Activated CD8-positive, alpha-beta T cell treated with anti-CD3 and anti-CD28 coated beads for 36 hours (primary cell): ENCODE measurements around the gene PCBP4. TPM values are rescaled to one million over a fixed set of nuclear protein-coding genes. Genes with fewer than 3 reads are reported as not detected.

ENCODE experiments used
- ATAC-seq: fragments of 200-7000 bp; cut with Tn5 transposase; one replicate; pipeline ENCODE4 v1.10.0; 2021; ENCODE audit warnings: mild to moderate bottlenecking, moderate library complexity
- CTCF ChIA-PET: fragments of 350-600 bp; sonication (Branson Sonifier 250); formaldehyde crosslinking; loops from one replicate; lab custom pipeline; 2021; ENCODE audit warnings: antibody characterized with exemption; lab: Charles Lee
- POLR2A ChIA-PET: fragments of 350-600 bp; sonication (Branson Sonifier 250); formaldehyde crosslinking; loops from one replicate; lab custom pipeline; 2021; ENCODE audit warnings: antibody characterized with exemption; lab: Charles Lee
- DNase-seq: peaks from one replicate; pipeline ENCODE4 v3.0.0-alpha.2; 2020
- H3K27ac Mint-ChIP-seq: one replicate; pipeline ENCODE4 v1.8.0; 2021; ENCODE audit warnings: mild to moderate bottlenecking, mixed read lengths
- H3K27me3 Mint-ChIP-seq: one replicate; pipeline ENCODE4 v1.8.0; 2021; ENCODE audit warnings: mixed read lengths
- H3K36me3 Mint-ChIP-seq: one replicate; pipeline ENCODE4 v1.8.0; 2021; ENCODE audit warnings: low read depth, mixed read lengths
- H3K4me1 Mint-ChIP-seq: one replicate; pipeline ENCODE4 v1.8.0; 2021; ENCODE audit warnings: low read depth, mixed read lengths
- H3K4me3 Mint-ChIP-seq: one replicate; pipeline ENCODE4 v1.8.0; 2021; ENCODE audit warnings: mild to moderate bottlenecking, moderate library complexity, mixed read lengths
- H3K9me3 Mint-ChIP-seq: one replicate; pipeline ENCODE4 v1.8.0; 2021; ENCODE audit warnings: mixed read lengths
- CTCF ChIP-seq: fragments of 200-600 bp; IDR thresholded peaks from one replicate; pipeline ENCODE4 v1.8.0; 2022; ENCODE audit warnings: antibody characterized with exemption, mild to moderate bottlenecking
- intact Hi-C: fragments of 100-400 bp; cut with micrococcal nuclease; formaldehyde crosslinking; loops from one replicate; pipeline ENCODE4 v1.10.0; 2022
- total RNA-seq, 2 experiments: library from RNA; stranded (reverse); gene quantifications; one replicate each; pipeline ENCODE4 v1.2.3, GENCODE V29; 2021

Gene PCBP4
- total RNA-seq, 2 experiments from 2014 or later, result 8.4 to 9.6 TPM

GRCh38 chr3:51980253-51980652 is 13.0 kb upstream of the PCBP4 start:
- POLR2A ChIA-PET, result interaction anchor here (14.5 kb wide), 1 partner anchor 13 kb away, joined by 267 read pairs; the partner anchor contains the start of gene RPL29
- H3K27me3 Mint-ChIP-seq, result no peaks in the 10 kb centered on the region
- peaks cover 37% of the 10 kb centered on the region for H3K4me1 Mint-ChIP-seq
- no peak for DNase-seq
- H3K4me3 Mint-ChIP-seq, result no peak overlapping the region
- intact Hi-C loops, result loop anchor here (5.0 kb wide), 1 partner anchor 38 kb away; the partner anchor contains the start of genes PARP3 and RRP9
- no peak for TF ChIP-seq CTCF
- H3K9me3 Mint-ChIP-seq, result no peaks in the 10 kb centered on the region
- peaks cover 10% of the 10 kb centered on the region for H3K36me3 Mint-ChIP-seq
- CTCF ChIA-PET, result no interaction called here
- ATAC-seq, result no peak
- no peak overlapping the region for H3K27ac Mint-ChIP-seq

- CTCF ChIA-PET, result no interaction called here
- intact Hi-C loops, result no loop called here
- Mint-ChIP-seq H3K27me3 (no peaks in the 10 kb centered on the region), H3K27ac (no peak overlapping the region), H3K36me3 (peaks cover 11% of the 10 kb centered on the region), H3K4me1 (peaks cover 36% of the 10 kb centered on the region), H3K9me3 (no peaks in the 10 kb centered on the region), H3K4me3 (no peak overlapping the region)
- DNase-seq (no peak), ATAC-seq (no peak)
- no peak for TF ChIP-seq CTCF
- POLR2A ChIA-PET, result interaction anchor here (14.5 kb wide), 1 partner anchor 15 kb away, joined by 267 read pairs; the partner anchor contains the start of gene RPL29
Observed at GRCh38 chr3:51978143-51978502, 10.9 kb upstream of the PCBP4 start.

- intact Hi-C loops, result no loop called here
- peak overlapping the region; percentile 40 for H3K27ac Mint-ChIP-seq
- ATAC-seq, result peak; percentile 11
- H3K9me3 Mint-ChIP-seq, result no peaks in the 10 kb centered on the region
- ChIA-PET POLR2A (interaction anchor here (1.4 to 14.5 kb wide), 2 partner anchors 15 to 78 kb away, joined by 3 to 267 read pairs; partner anchors contain the start of genes DUSP7 and RPL29), CTCF (interaction anchor here (2.0 kb wide), 1 partner anchor 78 kb away, joined by 5 read pairs; the partner anchor contains the start of gene DUSP7)
- no peak overlapping the region for H3K4me3 Mint-ChIP-seq
- H3K36me3 Mint-ChIP-seq, result peaks cover 10% of the 10 kb centered on the region
- TF ChIP-seq CTCF, result no peak
- peak; percentile 63 for DNase-seq
- no peaks in the 10 kb centered on the region for H3K27me3 Mint-ChIP-seq
- peaks cover 36% of the 10 kb centered on the region for H3K4me1 Mint-ChIP-seq
Observed at GRCh38 chr3:51977446-51978142, 10.3 kb upstream of the PCBP4 start.

- H3K27ac Mint-ChIP-seq, result peak overlapping the region; percentile 76
- H3K4me1 Mint-ChIP-seq, result peaks cover 33% of the 10 kb centered on the region
Observed at GRCh38 chr3:51975852-51976549, 8.7 kb upstream of the PCBP4 start.

More at GRCh38 chr3:51975852-51976549, 8.7 kb upstream of the PCBP4 start:
- intact Hi-C loops, result no loop called here
- ChIA-PET CTCF (interaction anchor here (0.7 to 2.0 kb wide), 2 partner anchors 35 to 80 kb away, joined by 3 to 5 read pairs; partner anchors contain the start of genes DUSP7 and RRP9), POLR2A (interaction anchor here (1.4 to 14.5 kb wide), 4 partner anchors 8 to 80 kb away, joined by 3 to 267 read pairs (median 23); partner anchors contain the start of genes ACY1, DUSP7 and RPL29)
- TF ChIP-seq CTCF, result no peak
- Mint-ChIP-seq H3K9me3 (no peaks in the 10 kb centered on the region), H3K36me3 (peaks cover 9% of the 10 kb centered on the region), H3K27me3 (no peaks in the 10 kb centered on the region), H3K4me3 (peak overlapping the region; percentile 77)
- DNase-seq (peak; percentile 56), ATAC-seq (no peak)
